ENCODE data around the gene MON1B. TPM values are rescaled to one million over a fixed set of nuclear protein-coding genes. Genes with fewer than 3 reads are reported as not detected.
A peak's percentile ranks its signal among the peaks of the same experiment; 100 is the strongest.

Gene MON1B
- total RNA-seq, 1 donor from 2014 or later: 30.0 TPM

GRCh38 chr16:77213542-77214106 is 22.6 kb downstream of the MON1B start:
- peak; percentile 85 for DNase-seq (ENCODE audit: low read depth)
- TF ChIP-seq CTCF (IDR thresholded peaks at IDR 0.05; ENCODE audit: insufficient read depth, low read length, poor library complexity, severe bottlenecking): no peak
- Histone ChIP-seq H3K27me3 (ENCODE audit: control insufficient read depth, insufficient read depth, low read length) (no peaks in the 10 kb centered on the region), H3K4me3 (ENCODE audit: low read depth, low read length) (no peak overlapping the region), H3K36me3 (ENCODE audit: control insufficient read depth, insufficient read depth, low read length) (no peaks in the 10 kb centered on the region)

DNA sequence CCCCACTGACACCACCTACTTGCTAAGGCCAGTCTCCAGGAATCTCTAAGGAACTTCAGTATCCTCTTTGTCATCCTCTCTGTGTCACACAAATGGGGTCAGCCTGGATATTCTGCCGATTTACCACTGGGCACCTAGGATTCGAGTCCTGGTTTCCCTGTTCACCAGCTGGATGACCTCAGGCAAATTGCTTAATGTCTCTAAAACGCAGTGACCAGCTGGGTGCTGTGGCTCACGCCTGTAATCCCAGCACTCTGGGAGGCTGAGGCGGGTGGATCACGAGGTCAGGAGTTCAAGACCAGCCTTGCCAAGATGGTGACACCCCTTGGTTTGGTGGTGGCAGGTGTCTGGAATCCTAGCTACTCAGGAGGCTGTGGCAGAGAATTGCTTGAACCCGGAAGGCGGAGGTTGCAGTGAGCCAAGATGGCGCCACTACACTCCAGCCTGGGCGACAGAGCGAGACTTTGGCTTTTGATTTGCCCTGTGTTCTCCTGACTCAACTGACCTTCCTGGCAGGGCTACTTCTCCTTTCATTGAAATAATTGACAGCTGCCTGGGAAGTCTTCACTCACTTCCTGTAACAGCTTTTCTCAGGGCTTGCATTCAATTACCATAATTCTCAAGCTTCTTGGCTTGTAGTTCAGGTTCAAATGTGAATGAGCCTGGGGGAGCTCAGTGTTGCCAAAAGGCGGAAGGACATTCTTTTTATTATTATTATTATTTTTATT is 23.6 kb downstream of the MON1B start:
- no peak for TF ChIP-seq CTCF (IDR thresholded peaks at IDR 0.05; ENCODE audit: insufficient read depth, low read length, poor library complexity, severe bottlenecking)
- no peaks in the 10 kb centered on the region for H3K27me3 ChIP-seq (ENCODE audit: control insufficient read depth, insufficient read depth, low read length)
- H3K4me3 ChIP-seq (ENCODE audit: low read depth, low read length): no peak overlapping the region
- no peaks in the 10 kb centered on the region for H3K36me3 ChIP-seq (ENCODE audit: control insufficient read depth, insufficient read depth, low read length)
- DNase-seq (ENCODE audit: low read depth): no peak

GRCh38 chr16:77219437-77219836 is 28.4 kb downstream of the MON1B start:
- no peak for TF ChIP-seq CTCF (IDR thresholded peaks at IDR 0.05; ENCODE audit: insufficient read depth, low read length, poor library complexity, severe bottlenecking)
- Histone ChIP-seq H3K4me3 (ENCODE audit: low read depth, low read length) (no peak overlapping the region), H3K27me3 (ENCODE audit: control insufficient read depth, insufficient read depth, low read length) (no peaks in the 10 kb centered on the region), H3K36me3 (ENCODE audit: control insufficient read depth, insufficient read depth, low read length) (no peaks in the 10 kb centered on the region)
- no peak for DNase-seq (ENCODE audit: low read depth)

DNA sequence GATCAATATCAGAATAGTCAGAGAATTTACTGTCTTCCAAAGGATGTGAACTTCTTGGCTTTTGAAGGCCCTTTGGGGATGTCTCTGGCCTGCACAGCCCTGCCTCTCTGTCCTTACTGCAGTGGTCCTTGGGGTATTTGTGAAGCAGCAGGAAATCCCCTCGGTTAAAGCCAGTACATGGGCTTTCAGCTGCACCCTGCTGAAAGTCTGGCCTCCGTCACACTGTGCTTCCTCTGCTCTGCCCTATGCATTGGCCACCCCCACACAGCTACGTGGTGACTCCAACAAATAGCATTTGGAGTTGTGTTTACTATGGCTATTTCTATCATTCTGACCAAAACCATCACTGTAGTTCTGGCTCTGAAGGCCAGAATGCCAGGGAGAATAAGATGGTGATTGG is 29.4 kb downstream of the MON1B start:
- no peak for TF ChIP-seq CTCF (IDR thresholded peaks at IDR 0.05; ENCODE audit: insufficient read depth, low read length, poor library complexity, severe bottlenecking)
- Histone ChIP-seq H3K4me3 (ENCODE audit: low read depth, low read length) (no peak overlapping the region), H3K36me3 (ENCODE audit: control insufficient read depth, insufficient read depth, low read length) (no peaks in the 10 kb centered on the region), H3K27me3 (ENCODE audit: control insufficient read depth, insufficient read depth, low read length) (no peaks in the 10 kb centered on the region)
- no peak for DNase-seq (ENCODE audit: low read depth)

GRCh38 chr16:77221482-77221881 is 30.5 kb downstream of the MON1B start:
- no peaks in the 10 kb centered on the region for H3K27me3 ChIP-seq (ENCODE audit: control insufficient read depth, insufficient read depth, low read length)
- DNase-seq (ENCODE audit: low read depth): no peak

More at GRCh38 chr16:77221482-77221881, 30.5 kb downstream of the MON1B start:
- Histone ChIP-seq H3K4me3 (ENCODE audit: low read depth, low read length) (no peak overlapping the region), H3K36me3 (ENCODE audit: control insufficient read depth, insufficient read depth, low read length) (no peaks in the 10 kb centered on the region)
- TF ChIP-seq CTCF (IDR thresholded peaks at IDR 0.05; ENCODE audit: insufficient read depth, low read length, poor library complexity, severe bottlenecking): no peak

Data from kidney epithelial cell (primary cell).